Activated CD4-positive, alpha-beta memory T cell treated with anti-CD3 and anti-CD28 coated beads for 36 hours (primary cell): ENCODE measurements around the gene DNAI2. TPM values are rescaled to one million over a fixed set of nuclear protein-coding genes. Genes with fewer than 3 reads are reported as not detected.

Experiments used
- CTCF ChIA-PET: fragments of 350-600 bp; sonication (Branson Sonifier 250); formaldehyde crosslinking; loops from one replicate; lab custom pipeline; 2021; ENCODE audit warnings: antibody characterized with exemption, inconsistent platforms; lab: Charles Lee
- POLR2A ChIA-PET: fragments of 350-600 bp; sonication (Branson Sonifier 250); formaldehyde crosslinking; loops from one replicate; lab custom pipeline; 2021; ENCODE audit warnings: antibody characterized with exemption; lab: Charles Lee
- DNase-seq: peaks from one replicate; pipeline ENCODE4 v3.0.0-alpha.2; 2020
- H3K27ac Mint-ChIP-seq: one replicate; pipeline ENCODE4 v1.8.0; 2021; ENCODE audit warnings: mixed read lengths
- H3K27me3 Mint-ChIP-seq: one replicate; pipeline ENCODE4 v1.8.0; 2021; ENCODE audit warnings: mixed read lengths
- H3K36me3 Mint-ChIP-seq: one replicate; pipeline ENCODE4 v1.8.0; 2021; ENCODE audit warnings: mixed read lengths
- H3K4me1 Mint-ChIP-seq: one replicate; pipeline ENCODE4 v1.8.0; 2021; ENCODE audit warnings: low read depth, mixed read lengths
- H3K4me3 Mint-ChIP-seq: one replicate; pipeline ENCODE4 v1.8.0; 2021; ENCODE audit warnings: mild to moderate bottlenecking, mixed read lengths
- H3K9me3 Mint-ChIP-seq: one replicate; pipeline ENCODE4 v1.8.0; 2021; ENCODE audit warnings: mixed read lengths
- intact Hi-C: fragments of 100-400 bp; cut with micrococcal nuclease; formaldehyde crosslinking; loops from one replicate; pipeline ENCODE4 v1.15.1; 2023
- total RNA-seq, 2 experiments: library from RNA; stranded (reverse); gene quantifications; one replicate each; pipeline ENCODE4 v1.2.3, GENCODE V29; 2021

DNAI2 gene
- 1 to 10 TPM; 1.6 to 1.7 TPM for total RNA-seq

GRCh38 chr17:74274060-74274708 is at the start of gene DNAI2:
Gene DNAI2 (plus strand): TSS chr17:74274234. CDS start chr17:74281818, 7,584 bp downstream.
- H3K4me3 Mint-ChIP-seq: peak within 1 kb of the TSS; percentile 72
- H3K4me1 Mint-ChIP-seq: peaks cover 40% of the 10 kb centered on the region
- POLR2A ChIA-PET: no interaction called here
- H3K27ac Mint-ChIP-seq: peak within 1 kb of the TSS; percentile 33
- peak; percentile 54 for DNase-seq
- H3K27me3 Mint-ChIP-seq: no peaks in the 10 kb centered on the region
- no peaks in the 10 kb centered on the region for H3K36me3 Mint-ChIP-seq
- H3K9me3 Mint-ChIP-seq: no peaks in the 10 kb centered on the region
- CTCF ChIA-PET: interaction anchor here (0.9 to 1.4 kb wide), 5 partner anchors 11 to 94 kb away, joined by 3 to 4 read pairs (median 3); no protein-coding TSS in a partner anchor
- intact Hi-C loops: no loop called here

- H3K9me3 Mint-ChIP-seq: no peaks in the 10 kb centered on the region
- no peak overlapping the region for H3K4me3 Mint-ChIP-seq
- no peak overlapping the region for H3K27ac Mint-ChIP-seq
- ChIA-PET CTCF (interaction anchor here (0.7 kb wide), 1 partner anchor 228 kb away, joined by 3 read pairs; no protein-coding TSS in a partner anchor), POLR2A (no interaction called here)
- intact Hi-C loops: no loop called here
- DNase-seq: no peak
- no peaks in the 10 kb centered on the region for H3K4me1 Mint-ChIP-seq
- peaks cover 15% of the 10 kb centered on the region for H3K36me3 Mint-ChIP-seq
- H3K27me3 Mint-ChIP-seq: no peaks in the 10 kb centered on the region
Measured at GRCh38 chr17:74224959-74225725, 48.9 kb upstream of the DNAI2 start.

- CTCF ChIA-PET: interaction anchor here (0.7 kb wide), 1 partner anchor 26 kb away, joined by 3 read pairs; no protein-coding TSS in a partner anchor
- no peak overlapping the region for H3K4me3 Mint-ChIP-seq
- H3K4me1 Mint-ChIP-seq: no peaks in the 10 kb centered on the region
- H3K27me3 Mint-ChIP-seq: no peaks in the 10 kb centered on the region
- POLR2A ChIA-PET: no interaction called here
- H3K36me3 Mint-ChIP-seq: peaks cover 15% of the 10 kb centered on the region
- DNase-seq: no peak
- H3K27ac Mint-ChIP-seq: no peak overlapping the region
- H3K9me3 Mint-ChIP-seq: no peaks in the 10 kb centered on the region
- intact Hi-C loops: no loop called here
Measured at GRCh38 chr17:74226252-74226651, 47.8 kb upstream of the DNAI2 start.

- intact Hi-C loops: no loop called here
- peaks cover 15% of the 10 kb centered on the region for H3K36me3 Mint-ChIP-seq
- DNase-seq: no peak
- H3K4me1 Mint-ChIP-seq: no peaks in the 10 kb centered on the region
- H3K4me3 Mint-ChIP-seq: no peak overlapping the region
- ChIA-PET CTCF (no interaction called here), POLR2A (no interaction called here)
- no peaks in the 10 kb centered on the region for H3K9me3 Mint-ChIP-seq
- H3K27me3 Mint-ChIP-seq: no peaks in the 10 kb centered on the region
- no peak overlapping the region for H3K27ac Mint-ChIP-seq
Measured at GRCh38 chr17:74227271-74228080, 46.6 kb upstream of the DNAI2 start.

- POLR2A ChIA-PET: no interaction called here
- CTCF ChIA-PET: no interaction called here
- no peak overlapping the region for H3K27ac Mint-ChIP-seq
Measured at GRCh38 chr17:74228306-74228978, 45.6 kb upstream of the DNAI2 start.

GRCh38 chr17:74230896-74231295 is 43.1 kb upstream of the DNAI2 start:
- no peak overlapping the region for H3K27ac Mint-ChIP-seq
- no peaks in the 10 kb centered on the region for H3K27me3 Mint-ChIP-seq
- H3K36me3 Mint-ChIP-seq: peaks cover 4% of the 10 kb centered on the region
- H3K9me3 Mint-ChIP-seq: no peaks in the 10 kb centered on the region
- no peak for DNase-seq
- no peaks in the 10 kb centered on the region for H3K4me1 Mint-ChIP-seq
- no peak overlapping the region for H3K4me3 Mint-ChIP-seq
- ChIA-PET POLR2A (no interaction called here), CTCF (no interaction called here)
- intact Hi-C loops: no loop called here

More at GRCh38 chr17:74228306-74228978, 45.6 kb upstream of the DNAI2 start:
- Mint-ChIP-seq H3K9me3 (no peaks in the 10 kb centered on the region), H3K4me3 (no peak overlapping the region), H3K27me3 (no peaks in the 10 kb centered on the region), H3K4me1 (no peaks in the 10 kb centered on the region), H3K36me3 (peaks cover 13% of the 10 kb centered on the region)
- intact Hi-C loops: no loop called here
- no peak for DNase-seq

GRCh38 chr17:74231928-74232907 is 41.8 kb upstream of the DNAI2 start:
- POLR2A ChIA-PET: no interaction called here
- Mint-ChIP-seq H3K36me3 (peaks cover 4% of the 10 kb centered on the region), H3K27me3 (no peaks in the 10 kb centered on the region), H3K4me1 (no peaks in the 10 kb centered on the region), H3K27ac (no peak overlapping the region), H3K4me3 (no peak overlapping the region), H3K9me3 (no peaks in the 10 kb centered on the region)
- no peak for DNase-seq
- intact Hi-C loops: no loop called here
- CTCF ChIA-PET: no interaction called here

GRCh38 chr17:74233937-74234336 is 40.1 kb upstream of the DNAI2 start:
- intact Hi-C loops: no loop called here
- DNase-seq: no peak
- Mint-ChIP-seq H3K27me3 (no peaks in the 10 kb centered on the region), H3K4me3 (no peak overlapping the region), H3K4me1 (no peaks in the 10 kb centered on the region), H3K27ac (no peak overlapping the region), H3K36me3 (peaks cover 2% of the 10 kb centered on the region), H3K9me3 (no peaks in the 10 kb centered on the region)
- ChIA-PET POLR2A (no interaction called here), CTCF (no interaction called here)

GRCh38 chr17:74234486-74234885 is 39.5 kb upstream of the DNAI2 start:
- POLR2A ChIA-PET: no interaction called here
- Mint-ChIP-seq H3K9me3 (no peaks in the 10 kb centered on the region), H3K27ac (no peak overlapping the region), H3K4me3 (no peak overlapping the region), H3K4me1 (no peaks in the 10 kb centered on the region), H3K36me3 (peaks cover 2% of the 10 kb centered on the region), H3K27me3 (no peaks in the 10 kb centered on the region)
- CTCF ChIA-PET: no interaction called here
- intact Hi-C loops: no loop called here
- no peak for DNase-seq

GRCh38 chr17:74235040-74235581 is 38.9 kb upstream of the DNAI2 start:
- CTCF ChIA-PET: no interaction called here
- H3K4me1 Mint-ChIP-seq: no peaks in the 10 kb centered on the region
- no peak overlapping the region for H3K4me3 Mint-ChIP-seq
- H3K27me3 Mint-ChIP-seq: no peaks in the 10 kb centered on the region
- no peak for DNase-seq
- no peak overlapping the region for H3K27ac Mint-ChIP-seq
- POLR2A ChIA-PET: no interaction called here
- intact Hi-C loops: no loop called here
- H3K9me3 Mint-ChIP-seq: no peaks in the 10 kb centered on the region
- peaks cover 2% of the 10 kb centered on the region for H3K36me3 Mint-ChIP-seq

GRCh38 chr17:74235911-74236371 is 38.1 kb upstream of the DNAI2 start:
- Mint-ChIP-seq H3K4me1 (no peaks in the 10 kb centered on the region), H3K27me3 (no peaks in the 10 kb centered on the region), H3K9me3 (no peaks in the 10 kb centered on the region), H3K27ac (no peak overlapping the region), H3K4me3 (no peak overlapping the region), H3K36me3 (peaks cover 2% of the 10 kb centered on the region)
- POLR2A ChIA-PET: no interaction called here
- no peak for DNase-seq
- CTCF ChIA-PET: no interaction called here
- intact Hi-C loops: no loop called here
